ENCODE data around the gene TTLL11. TPM values are rescaled to one million over a fixed set of nuclear protein-coding genes. Genes with fewer than 3 reads are reported as not detected.

The TTLL11 gene
- total RNA-seq, 1 experiment from 2014 or later = 1.5 TPM

- no peak overlapping the region for H3T11ph ChIP-seq (ENCODE audit: low read length)
- peaks cover 0 to 8% (median 4%) of the 10 kb centered on the region in 3 experiments; a peak in 3 of 7 replicates for H3K36me3 Mint-ChIP-seq (ENCODE audit: insufficient read depth in 1 of 3, low read depth in 3 of 3)
- H3K27ac Mint-ChIP-seq = no peak overlapping the region
- H3K56ac ChIP-seq (ENCODE audit: insufficient read length, low read depth, low read length) = no peak overlapping the region
- no peaks in the 10 kb centered on the region for H3K4me1 ChIP-seq (ENCODE audit: insufficient read depth, low read length)
- no peaks in the 10 kb centered on the region for H3K23me2 ChIP-seq (ENCODE audit: insufficient read length, low read depth, low read length, poor library complexity, severe bottlenecking)
- H4K5ac ChIP-seq (ENCODE audit: insufficient read length, low read depth, low read length) = no peak overlapping the region
- H3K14ac ChIP-seq (ENCODE audit: insufficient read depth, low read length) = no peak overlapping the region
- H3K18ac ChIP-seq (ENCODE audit: insufficient read length, low read depth, low read length) = no peak overlapping the region
- TF ChIP-seq CTCF (conservative IDR thresholded peaks at IDR 0.05) = no peak
- no peak overlapping the region for H2BK20ac ChIP-seq (ENCODE audit: low read depth, low read length, poor library complexity, severe bottlenecking)
- no peaks in the 10 kb centered on the region; a peak in 1 of 4 replicates for H3K4me1 Mint-ChIP-seq
- no peaks in the 10 kb centered on the region for H3K79me2 ChIP-seq (ENCODE audit: insufficient read depth, low read length)
- H4K91ac ChIP-seq (ENCODE audit: insufficient read length, low read depth, low read length) = no peak overlapping the region
- H3K27ac ChIP-seq (ENCODE audit: insufficient read length, low read depth, low read length) = no peak overlapping the region
- H2BK15ac ChIP-seq (ENCODE audit: low read depth, low read length) = no peak overlapping the region
- H2BK5ac ChIP-seq (ENCODE audit: insufficient read length, low read length) = no peak overlapping the region
- peaks cover 17 to 22% of the 10 kb centered on the region in 2 experiments for H3K9me3 Mint-ChIP-seq
- DNase-seq = no peak
- no peak overlapping the region for H3K9ac ChIP-seq (ENCODE audit: extremely low read depth, insufficient read length, low read length)
- H2AFZ ChIP-seq (ENCODE audit: low read length) = no peak overlapping the region
- WGBS (ENCODE audit: extremely low coverage, insufficient read length, low lambda C conversion rate) = no CpG with 5 or more reads among the region's 2 CpGs
- no peak overlapping the region for H3K23ac ChIP-seq (ENCODE audit: insufficient read length, low read depth, low read length)
- H3K27me3 ChIP-seq (ENCODE audit: insufficient read depth, low read length) = no peaks in the 10 kb centered on the region
- H4K8ac ChIP-seq (replicated peaks; ENCODE audit: insufficient read length, low read depth, low read length) = no peak overlapping the region
- no peak overlapping the region for H3K4ac ChIP-seq (ENCODE audit: low read depth, low read length)
- no peaks in the 10 kb centered on the region for H3K9me3 ChIP-seq (ENCODE audit: control insufficient read depth, low read depth, low read length)
- H3K79me1 ChIP-seq (ENCODE audit: insufficient read depth, low read depth, low read length, poor library complexity, severe bottlenecking) = no peaks in the 10 kb centered on the region
- H3K4me3 Mint-ChIP-seq = no peak overlapping the region
- H2BK120ac ChIP-seq (ENCODE audit: low read depth, low read length, poor library complexity, severe bottlenecking) = no peak overlapping the region
- no peak overlapping the region for H2AK5ac ChIP-seq (ENCODE audit: insufficient read length, low read length)
- no peak overlapping the region for H3K4me2 ChIP-seq (ENCODE audit: insufficient read depth, insufficient read length, low read length)
- H3K27me3 Mint-ChIP-seq (ENCODE audit: low read depth) = peaks cover 7% of the 10 kb centered on the region
- no peak overlapping the region for H2BK12ac ChIP-seq (ENCODE audit: insufficient read length, low read depth, low read length)
- no peaks in the 10 kb centered on the region for H4K20me1 ChIP-seq (ENCODE audit: control insufficient read depth, insufficient read depth, insufficient read length)
These were observed 250.5 kb downstream of the TTLL11 start for GRCh38 chr9:121842612-121842978.

All from H9 (cell line).